ENCODE data around the gene NT5E.

Gene NT5E

GRCh38 chr6:85460154-85460920, 10.5 kb downstream of the NT5E start:
- DNase-seq, result no peak

GRCh38 chr6:85460921-85461797, 11.3 kb downstream of the NT5E start:
- TF ChIP-seq GATA1 (IDR thresholded peaks at IDR 0.05; ENCODE audit: low read depth, low read length) (no peak), POLR2A (IDR thresholded peaks at IDR 0.05; ENCODE audit: low read length) (no peak)
- DNase-seq, result no peak

More at GRCh38 chr6:85460154-85460920, 10.5 kb downstream of the NT5E start:
- TF ChIP-seq POLR2A (IDR thresholded peaks at IDR 0.05; ENCODE audit: low read length), result no peak
- TF ChIP-seq GATA1 (IDR thresholded peaks at IDR 0.05; ENCODE audit: low read depth, low read length), result no peak

GRCh38 chr6:85461798-85462170, 11.9 kb downstream of the NT5E start:
- DNase-seq, result no peak
- no peak for TF ChIP-seq GATA1 (IDR thresholded peaks at IDR 0.05; ENCODE audit: low read depth, low read length)

- DNase-seq, result no peak
- no peak for TF ChIP-seq GATA1 (IDR thresholded peaks at IDR 0.05; ENCODE audit: low read depth, low read length)
- no peak for TF ChIP-seq POLR2A (IDR thresholded peaks at IDR 0.05; ENCODE audit: low read length)
Measured at GRCh38 chr6:85462673-85463072, 12.8 kb downstream of the NT5E start.

GRCh38 chr6:85463621-85464259, 13.9 kb downstream of the NT5E start:
- TF ChIP-seq POLR2A (IDR thresholded peaks at IDR 0.05; ENCODE audit: low read length) (no peak), GATA1 (IDR thresholded peaks at IDR 0.05; ENCODE audit: low read depth, low read length) (no peak)
- DNase-seq, result no peak

GRCh38 chr6:85464260-85464644, 14.4 kb downstream of the NT5E start:
- TF ChIP-seq GATA1 (IDR thresholded peaks at IDR 0.05; ENCODE audit: low read depth, low read length) (no peak), POLR2A (IDR thresholded peaks at IDR 0.05; ENCODE audit: low read length) (no peak)
- no peak for DNase-seq

GRCh38 chr6:85464722-85465150, 14.9 kb downstream of the NT5E start:
- DNase-seq, result no peak
- no peak for TF ChIP-seq POLR2A (IDR thresholded peaks at IDR 0.05; ENCODE audit: low read length)
- no peak for TF ChIP-seq GATA1 (IDR thresholded peaks at IDR 0.05; ENCODE audit: low read depth, low read length)

GRCh38 chr6:85465762-85466161, 15.9 kb downstream of the NT5E start:
- no peak for TF ChIP-seq POLR2A (IDR thresholded peaks at IDR 0.05; ENCODE audit: low read length)

GRCh38 chr6:85468326-85468725, 18.4 kb downstream of the NT5E start:
- DNase-seq, result no peak
- TF ChIP-seq GATA1 (IDR thresholded peaks at IDR 0.05; ENCODE audit: low read depth, low read length), result no peak
- no peak for TF ChIP-seq POLR2A (IDR thresholded peaks at IDR 0.05; ENCODE audit: low read length)

More at GRCh38 chr6:85465762-85466161, 15.9 kb downstream of the NT5E start:
- DNase-seq, result no peak

GRCh38 chr6:85469276-85470022, 19.6 kb downstream of the NT5E start:
- no peak for DNase-seq
- TF ChIP-seq GATA1 (IDR thresholded peaks at IDR 0.05; ENCODE audit: low read depth, low read length) (no peak), POLR2A (IDR thresholded peaks at IDR 0.05; ENCODE audit: low read length) (no peak)

GRCh38 chr6:85470023-85470410, 20.1 kb downstream of the NT5E start:
- no peak for DNase-seq
- TF ChIP-seq POLR2A (IDR thresholded peaks at IDR 0.05; ENCODE audit: low read length) (no peak), GATA1 (IDR thresholded peaks at IDR 0.05; ENCODE audit: low read depth, low read length) (no peak)

GRCh38 chr6:85472744-85473143, 22.9 kb downstream of the NT5E start:
- TF ChIP-seq POLR2A (IDR thresholded peaks at IDR 0.05; ENCODE audit: low read length), result no peak
- no peak for TF ChIP-seq GATA1 (IDR thresholded peaks at IDR 0.05; ENCODE audit: low read depth, low read length)
- no peak for DNase-seq

GRCh38 chr6:85473748-85474147, 23.9 kb downstream of the NT5E start:
- TF ChIP-seq GATA1 (IDR thresholded peaks at IDR 0.05; ENCODE audit: low read depth, low read length) (no peak), POLR2A (IDR thresholded peaks at IDR 0.05; ENCODE audit: low read length) (no peak)
- DNase-seq, result no peak

- TF ChIP-seq POLR2A (IDR thresholded peaks at IDR 0.05; ENCODE audit: low read length), result no peak
- TF ChIP-seq GATA1 (IDR thresholded peaks at IDR 0.05; ENCODE audit: low read depth, low read length), result no peak
- no peak for DNase-seq
Measured at GRCh38 chr6:85476532-85476931, 26.6 kb downstream of the NT5E start.

Measured in erythroblast (primary cell).